ENCODE results near the gene CXCL14. TPM values are rescaled to one million over a fixed set of nuclear protein-coding genes. Genes with fewer than 3 reads are reported as not detected.

The CXCL14 gene
- total and polyA plus RNA-seq, 7 donors, result 2.2 to 56.7 (median 16.1) TPM

DNA sequence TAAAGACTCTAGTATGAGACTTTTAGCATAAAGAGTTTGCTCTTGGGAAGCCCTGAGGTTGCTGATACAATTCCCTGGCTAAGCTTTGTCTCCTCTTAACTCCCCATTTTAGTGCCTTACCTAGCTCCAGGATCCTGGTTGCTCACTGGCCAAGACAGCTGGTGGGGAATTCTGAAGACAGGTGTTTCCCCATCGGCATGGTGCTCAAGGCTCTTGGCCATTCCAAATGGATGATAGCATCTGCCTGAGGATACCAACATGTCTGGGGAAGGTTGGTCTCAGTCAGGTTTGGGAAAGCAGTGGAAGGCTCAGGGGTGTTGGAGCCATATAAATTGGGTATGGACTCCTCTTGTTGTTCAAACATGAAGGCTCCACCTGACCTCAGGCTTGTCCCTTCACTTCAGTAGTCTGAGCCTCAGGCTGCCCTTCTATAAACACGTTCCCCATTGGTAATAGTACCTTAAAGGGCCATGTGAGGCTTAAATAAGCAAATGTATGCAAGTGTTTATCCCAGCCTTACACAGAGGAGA, 44.5 kb upstream of the CXCL14 start:
- TF ChIP-seq EP300 (IDR thresholded peaks at IDR 0.05), result no peak
- TF ChIP-seq POLR2AphosphoS5 (IDR thresholded peaks at IDR 0.05), result no peak
- TF ChIP-seq CTCF (IDR thresholded peaks at IDR 0.05), result no peak
- TF ChIP-seq POLR2A (IDR thresholded peaks at IDR 0.05), result no peak
- peaks cover 0 to 7% (median 4%) of the 10 kb centered on the region in 4 donors for H3K9me3 ChIP-seq
- no peaks in the 10 kb centered on the region for H3K36me3 ChIP-seq
- 59 to 81% methylated on average over 2 of the region's 2 CpGs for WGBS, 2 donors
- no peak for DNase-seq
- H3K4me1 ChIP-seq, result peaks cover 0 to 11% (median 5%) of the 10 kb centered on the region in 4 donors
- H3K27me3 ChIP-seq, result no peaks in the 10 kb centered on the region
- intact Hi-C loops (cut with DNase I), result no loop called here
- no peak overlapping the region for H3K27ac ChIP-seq
- no peak overlapping the region for H3K4me3 ChIP-seq

- intact Hi-C loops (cut with DNase I), result no loop called here
- Histone ChIP-seq H3K4me1 (no peaks in the 10 kb centered on the region), H3K27ac (no peak overlapping the region), H3K36me3 (no peaks in the 10 kb centered on the region), H3K4me3 (no peak overlapping the region), H3K27me3 (no peaks in the 10 kb centered on the region), H3K9me3 (peaks cover 0 to 13% (median 8%) of the 10 kb centered on the region in 4 donors)
- 81 to 89% methylated on average over 4 of the region's 4 CpGs for WGBS, 2 donors
- DNase-seq, result no peak
- no peak for TF ChIP-seq POLR2AphosphoS5 (IDR thresholded peaks at IDR 0.05)
- no peak for TF ChIP-seq EP300 (IDR thresholded peaks at IDR 0.05)
- no peak for TF ChIP-seq CTCF (IDR thresholded peaks at IDR 0.05)
- no peak for TF ChIP-seq POLR2A (IDR thresholded peaks at IDR 0.05)
These were observed 36.9 kb upstream of the CXCL14 start for GRCh38 chr5:135615581-135616260.

GRCh38 chr5:135615171-135615570, 36.4 kb upstream of the CXCL14 start:
- DNase-seq, result no peak
- Histone ChIP-seq H3K4me3 (no peak overlapping the region), H3K4me1 (no peaks in the 10 kb centered on the region), H3K27ac (no peak overlapping the region), H3K27me3 (no peaks in the 10 kb centered on the region), H3K36me3 (no peaks in the 10 kb centered on the region), H3K9me3 (peaks cover 0 to 13% (median 8%) of the 10 kb centered on the region in 4 donors)
- TF ChIP-seq POLR2A (IDR thresholded peaks at IDR 0.05) (no peak), EP300 (IDR thresholded peaks at IDR 0.05) (no peak), CTCF (IDR thresholded peaks at IDR 0.05) (no peak), POLR2AphosphoS5 (IDR thresholded peaks at IDR 0.05) (no peak)
- 19 to 71% methylated on average over 1 of the region's 1 CpG for WGBS, 2 donors
- intact Hi-C loops (cut with DNase I), result no loop called here

- Histone ChIP-seq H3K27ac (no peak overlapping the region), H3K4me3 (no peak overlapping the region), H3K36me3 (no peaks in the 10 kb centered on the region), H3K27me3 (no peaks in the 10 kb centered on the region), H3K9me3 (no peaks in the 10 kb centered on the region), H3K4me1 (peaks cover 0 to 8% (median 0%) of the 10 kb centered on the region in 4 donors)
- intact Hi-C loops (cut with DNase I), result no loop called here
- TF ChIP-seq POLR2AphosphoS5 (IDR thresholded peaks at IDR 0.05) (no peak), CTCF (IDR thresholded peaks at IDR 0.05) (no peak), POLR2A (IDR thresholded peaks at IDR 0.05) (no peak), EP300 (IDR thresholded peaks at IDR 0.05) (no peak)
- 71 to 72% methylated on average over 4 of the region's 4 CpGs for WGBS, 2 donors
- no peak for DNase-seq
These were observed 31.2 kb upstream of the CXCL14 start for GRCh38 chr5:135609981-135610380.
